Transverse colon (tissue), 3 donors: Measurements from ENCODE around the gene LAPTM5.

ENCODE experiments used
- CTCF ChIP-seq, 5 experiments: fragments of 200-600 bp in 3 of 5; fragments of 450-650 bp in 2 of 5; sonication (generic) in 3 of 5; IDR thresholded peaks; 1 replicate in 2 of 5; 2 replicates in 3 of 5; pipeline ENCODE4 v1.5.1; 2016 to 2017; ENCODE audit warnings: antibody characterized with exemption in 5 of 5, inconsistent platforms in 3 of 5, mild to moderate bottlenecking in 2 of 5, moderate library complexity in 1 of 5
- EP300 ChIP-seq: sonication (generic); formaldehyde crosslinking; IDR thresholded peaks from one replicate; pipeline ENCODE4 v1.6.1; 2017; ENCODE audit warnings: antibody characterized with exemption, low read depth
- POLR2A ChIP-seq: fragments of 450-650 bp; IDR thresholded peaks from one replicate; pipeline ENCODE4 v1.6.1; 2016; ENCODE audit warnings: antibody characterized with exemption, mild to moderate bottlenecking, moderate library complexity

- TF ChIP-seq CTCF (IDR thresholded peaks at IDR 0.05) (no peak), POLR2A (no peak), EP300 (no peak)
Measured at GRCh38 chr1:30759718-30760281, 2.2 kb upstream of the LAPTM5 start.
